ENCODE measurements around the gene HEATR1. TPM values are rescaled to one million over a fixed set of nuclear protein-coding genes. Genes with fewer than 3 reads are reported as not detected.

The HEATR1 gene
- total RNA-seq, 1 experiment from 2014 or later, result 73.0 TPM

GRCh38 chr1:236568285-236568894 lies 35.9 kb downstream of the HEATR1 start:
- no peak for TF ChIP-seq FOXP1 (CRISPR knock-in tag; IDR thresholded peaks at IDR 0.05; ENCODE audit: borderline replicate concordance)
- TF ChIP-seq ATF1 (CRISPR knock-in tag; IDR thresholded peaks at IDR 0.05), result no peak
- TF ChIP-seq, protein P1, sequence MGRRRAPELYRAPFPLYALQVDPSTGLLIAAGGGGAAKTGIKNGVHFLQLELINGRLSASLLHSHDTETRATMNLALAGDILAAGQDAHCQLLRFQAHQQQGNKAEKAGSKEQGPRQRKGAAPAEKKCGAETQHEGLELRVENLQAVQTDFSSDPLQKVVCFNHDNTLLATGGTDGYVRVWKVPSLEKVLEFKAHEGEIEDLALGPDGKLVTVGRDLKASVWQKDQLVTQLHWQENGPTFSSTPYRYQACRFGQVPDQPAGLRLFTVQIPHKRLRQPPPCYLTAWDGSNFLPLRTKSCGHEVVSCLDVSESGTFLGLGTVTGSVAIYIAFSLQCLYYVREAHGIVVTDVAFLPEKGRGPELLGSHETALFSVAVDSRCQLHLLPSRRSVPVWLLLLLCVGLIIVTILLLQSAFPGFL (CRISPR knock-in tag; IDR thresholded peaks at IDR 0.05; ENCODE audit: borderline replicate concordance), result no peak
- TF ChIP-seq ZNF671 (CRISPR knock-in tag; IDR thresholded peaks at IDR 0.05), result no peak
- TF ChIP-seq, protein P2, sequence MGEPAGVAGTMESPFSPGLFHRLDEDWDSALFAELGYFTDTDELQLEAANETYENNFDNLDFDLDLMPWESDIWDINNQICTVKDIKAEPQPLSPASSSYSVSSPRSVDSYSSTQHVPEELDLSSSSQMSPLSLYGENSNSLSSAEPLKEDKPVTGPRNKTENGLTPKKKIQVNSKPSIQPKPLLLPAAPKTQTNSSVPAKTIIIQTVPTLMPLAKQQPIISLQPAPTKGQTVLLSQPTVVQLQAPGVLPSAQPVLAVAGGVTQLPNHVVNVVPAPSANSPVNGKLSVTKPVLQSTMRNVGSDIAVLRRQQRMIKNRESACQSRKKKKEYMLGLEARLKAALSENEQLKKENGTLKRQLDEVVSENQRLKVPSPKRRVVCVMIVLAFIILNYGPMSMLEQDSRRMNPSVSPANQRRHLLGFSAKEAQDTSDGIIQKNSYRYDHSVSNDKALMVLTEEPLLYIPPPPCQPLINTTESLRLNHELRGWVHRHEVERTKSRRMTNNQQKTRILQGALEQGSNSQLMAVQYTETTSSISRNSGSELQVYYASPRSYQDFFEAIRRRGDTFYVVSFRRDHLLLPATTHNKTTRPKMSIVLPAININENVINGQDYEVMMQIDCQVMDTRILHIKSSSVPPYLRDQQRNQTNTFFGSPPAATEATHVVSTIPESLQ (CRISPR knock-in tag; IDR thresholded peaks at IDR 0.05), result no peak
- Mint-ChIP-seq H3K27me3 (ENCODE audit: low read depth) (no peaks in the 10 kb centered on the region), H3K4me3 (no peak overlapping the region), H3K36me3 (peaks cover 89% of the 10 kb centered on the region), H3K4me1 (no peaks in the 10 kb centered on the region), H3K9me3 (no peaks in the 10 kb centered on the region), H3K27ac (no peak overlapping the region)
- ChIA-PET POLR2A (interaction anchor here (0.7 kb wide), 1 partner anchor 31 kb away, joined by 5 read pairs; no protein-coding TSS in a partner anchor), CTCF (no interaction called here)
- no peak for DNase-seq (ENCODE audit: low spot score)
- ATAC-seq, result no peak

- ATAC-seq (no peak), DNase-seq (ENCODE audit: low spot score) (no peak)
- Mint-ChIP-seq H3K36me3 (peaks cover 73% of the 10 kb centered on the region), H3K4me3 (no peak overlapping the region), H3K27ac (no peak overlapping the region), H3K4me1 (no peaks in the 10 kb centered on the region), H3K27me3 (ENCODE audit: low read depth) (no peaks in the 10 kb centered on the region), H3K9me3 (no peaks in the 10 kb centered on the region)
- ChIA-PET CTCF (no interaction called here), POLR2A (no interaction called here)
- TF ChIP-seq SOX15 (CRISPR knock-in tag; IDR thresholded peaks at IDR 0.05) (no peak), HMGXB4 (CRISPR knock-in tag; IDR thresholded peaks at IDR 0.05) (no peak), ZNF423 (CRISPR knock-in tag; IDR thresholded peaks at IDR 0.05) (no peak)
- TF ChIP-seq, protein P3, sequence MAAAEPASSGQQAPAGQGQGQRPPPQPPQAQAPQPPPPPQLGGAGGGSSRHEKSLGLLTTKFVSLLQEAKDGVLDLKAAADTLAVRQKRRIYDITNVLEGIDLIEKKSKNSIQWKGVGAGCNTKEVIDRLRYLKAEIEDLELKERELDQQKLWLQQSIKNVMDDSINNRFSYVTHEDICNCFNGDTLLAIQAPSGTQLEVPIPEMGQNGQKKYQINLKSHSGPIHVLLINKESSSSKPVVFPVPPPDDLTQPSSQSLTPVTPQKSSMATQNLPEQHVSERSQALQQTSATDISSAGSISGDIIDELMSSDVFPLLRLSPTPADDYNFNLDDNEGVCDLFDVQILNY (CRISPR knock-in tag; IDR thresholded peaks at IDR 0.05), result no peak
- TF ChIP-seq, protein P4, sequence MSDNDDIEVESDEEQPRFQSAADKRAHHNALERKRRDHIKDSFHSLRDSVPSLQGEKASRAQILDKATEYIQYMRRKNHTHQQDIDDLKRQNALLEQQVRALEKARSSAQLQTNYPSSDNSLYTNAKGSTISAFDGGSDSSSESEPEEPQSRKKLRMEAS (CRISPR knock-in tag; IDR thresholded peaks at IDR 0.05), result no peak
Observed at GRCh38 chr1:236565530-236565929, 38.8 kb downstream of the HEATR1 start.

GRCh38 chr1:236561976-236562375 lies 42.3 kb downstream of the HEATR1 start:
- Mint-ChIP-seq H3K4me1 (no peaks in the 10 kb centered on the region), H3K36me3 (peaks cover 60% of the 10 kb centered on the region), H3K27me3 (ENCODE audit: low read depth) (no peaks in the 10 kb centered on the region), H3K27ac (no peak overlapping the region), H3K4me3 (no peak overlapping the region), H3K9me3 (no peaks in the 10 kb centered on the region)
- POLR2A ChIA-PET, result no interaction called here
- ATAC-seq (no peak), DNase-seq (ENCODE audit: low spot score) (no peak)
- CTCF ChIA-PET, result no interaction called here
- TF ChIP-seq KAT7 (CRISPR knock-in tag; IDR thresholded peaks at IDR 0.05; ENCODE audit: borderline replicate concordance), result no peak
- TF ChIP-seq CBFB (CRISPR knock-in tag; IDR thresholded peaks at IDR 0.05; ENCODE audit: low read depth), result no peak
- TF ChIP-seq JUN (CRISPR knock-in tag; IDR thresholded peaks at IDR 0.05), result no peak
- no peak for TF ChIP-seq ZBTB43 (CRISPR knock-in tag; IDR thresholded peaks at IDR 0.05)

Measured in WTC11 (cell line).